CD4-positive, alpha-beta memory T cell (primary cell): ENCODE results near the gene HSF4. TPM values are rescaled to one million over a fixed set of nuclear protein-coding genes. Genes with fewer than 3 reads are reported as not detected.

Experiments
- CTCF ChIA-PET: fragments of 350-600 bp; sonication (Branson Sonifier 250); formaldehyde crosslinking; loops from one replicate; lab custom pipeline; 2021; ENCODE audit warnings: inconsistent platforms; ENCODE audit not compliant: partially characterized antibody; lab: Charles Lee
- POLR2A ChIA-PET: fragments of 350-600 bp; sonication (Branson Sonifier 250); formaldehyde crosslinking; loops from one replicate; lab custom pipeline; 2021; ENCODE audit not compliant: partially characterized antibody; lab: Charles Lee
- DNase-seq, 5 donors: peaks; one replicate each; pipeline versions ENCODE4 v3.0.0 to v3.0.0-alpha.2; 2020 to 2022; ENCODE audit warnings: mixed read lengths in 1 of 5
- H3K27ac ChIP-seq: one replicate; pipeline ENCODE4 v1.7.0; 2013; ENCODE audit warnings: low read depth, low read length
- H3K27me3 ChIP-seq: 2 replicates; pipeline ENCODE4 v1.7.0; 2013; ENCODE audit warnings: mild to moderate bottlenecking, low read length, moderate library complexity; ENCODE audit not compliant: insufficient read depth
- H3K36me3 ChIP-seq: 2 replicates; pipeline ENCODE4 v1.7.0; 2013; ENCODE audit warnings: mild to moderate bottlenecking, low read length, moderate library complexity; ENCODE audit not compliant: insufficient read depth
- H3K4me1 ChIP-seq: 2 replicates; pipeline ENCODE4 v1.7.0; 2013; ENCODE audit warnings: mild to moderate bottlenecking, low read length, moderate library complexity; ENCODE audit not compliant: insufficient read depth
- H3K4me3 ChIP-seq, 2 donors: one replicate each; pipeline ENCODE4 v1.7.0; 2013; ENCODE audit warnings: low read length in 2 of 2, mild to moderate bottlenecking in 1 of 2
- H3K9me3 ChIP-seq, 2 donors: one replicate each; pipeline ENCODE4 v1.7.0; 2013; ENCODE audit warnings: low read length in 2 of 2, control low read depth in 1 of 2; ENCODE audit not compliant: control insufficient read depth in 1 of 2
- H3K27ac Mint-ChIP-seq, 7 donors: one replicate each; pipeline ENCODE4 v1.8.0; 2020 to 2021; ENCODE audit warnings: mixed read lengths in 7 of 7, mild to moderate bottlenecking in 6 of 7, inconsistent platforms in 3 of 7, moderate library complexity in 3 of 7
- H3K27me3 Mint-ChIP-seq, 2 donors: one replicate each; pipeline ENCODE4 v1.8.0; 2020 to 2021; ENCODE audit warnings: mixed read lengths in 2 of 2
- H3K36me3 Mint-ChIP-seq, 2 donors: one replicate each; pipeline ENCODE4 v1.8.0; 2020 to 2021; ENCODE audit warnings: mixed read lengths in 2 of 2, inconsistent platforms in 1 of 2, mild to moderate bottlenecking in 1 of 2
- H3K4me1 Mint-ChIP-seq, 4 donors: one replicate each; pipeline ENCODE4 v1.8.0; 2020 to 2021; ENCODE audit warnings: mixed read lengths in 4 of 4, mild to moderate bottlenecking in 1 of 4
- H3K4me3 Mint-ChIP-seq, 8 donors: one replicate each; pipeline ENCODE4 v1.8.0; 2020 to 2021; ENCODE audit warnings: mixed read lengths in 8 of 8, mild to moderate bottlenecking in 7 of 8, moderate library complexity in 6 of 8, inconsistent platforms in 3 of 8
- H3K9me3 Mint-ChIP-seq, 8 donors: one replicate each; pipeline ENCODE4 v1.8.0; 2020 to 2021; ENCODE audit warnings: mixed read lengths in 8 of 8, mild to moderate bottlenecking in 5 of 8, inconsistent platforms in 3 of 8, moderate library complexity in 1 of 8
- intact Hi-C: fragments of 100-400 bp; cut with micrococcal nuclease; formaldehyde crosslinking; loops from one replicate; pipeline ENCODE4 v1.15.1; 2023
- polyA plus RNA-seq, 2 donors: library from polyadenylated mRNA; unstranded; fragments of 300-500 nt; fragmentation: Illumina TruSeq; gene quantifications; one replicate each; pipeline ENCODE4 v1.2.3, GENCODE V29; 2021
- total RNA-seq, 2 experiments: library from RNA; stranded (reverse); gene quantifications; one replicate each; pipeline ENCODE4 v1.2.3, GENCODE V29; 2021

HSF4 gene
- total and polyA plus RNA-seq, 4 experiments from 2014 or later: 0.37 to 98.7 (median 93.6) TPM; not detected in 1

DNA sequence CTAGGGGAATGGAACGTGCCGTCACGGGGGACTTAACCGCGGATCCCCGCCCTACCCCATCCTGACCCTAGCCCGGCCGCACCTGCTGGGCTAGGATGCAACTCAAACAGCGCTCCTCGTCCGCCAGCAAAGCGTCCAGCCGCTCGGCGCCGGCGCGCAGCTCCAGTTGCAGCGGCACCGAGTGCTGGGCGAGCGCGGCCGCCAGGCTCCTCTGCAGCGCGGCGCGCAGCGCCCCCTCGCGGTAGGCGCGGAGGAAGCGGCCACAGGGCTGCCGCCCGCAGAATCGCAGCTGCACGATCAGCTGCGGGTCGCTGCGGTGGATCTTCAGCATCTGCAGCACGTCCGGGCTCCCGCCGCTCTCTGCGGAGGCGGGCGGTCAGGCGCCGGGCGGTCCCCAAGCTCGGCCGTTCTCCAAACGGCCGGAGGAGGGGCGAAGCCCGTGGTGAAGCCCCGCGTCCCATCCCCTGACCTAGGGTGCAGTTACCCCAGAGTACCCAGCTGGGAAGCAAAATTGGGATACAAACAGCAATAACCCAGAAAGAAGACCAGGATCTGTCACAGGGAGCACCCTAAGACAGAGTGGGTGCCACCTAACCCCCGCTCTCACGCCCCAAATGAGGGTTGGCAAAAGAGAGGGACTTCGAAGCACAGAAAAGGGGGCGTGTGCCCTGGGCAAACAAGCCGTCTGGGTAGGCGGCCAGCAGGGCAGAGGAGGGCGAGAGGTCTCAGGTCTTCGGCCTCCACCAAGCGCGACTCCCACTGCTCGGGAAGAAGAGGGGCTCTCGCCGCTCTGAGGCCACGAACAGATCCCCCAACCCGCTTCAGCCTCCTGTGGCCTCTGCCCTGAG is 9.0 kb upstream of the HSF4 start:
- intact Hi-C loops: loop anchor here (1.0 kb wide), 3 partner anchors 30 to 178 kb away; no protein-coding TSS in a partner anchor
- Mint-ChIP-seq H3K9me3 (no peaks in the 10 kb centered on the region), H3K4me1 (peaks cover 47 to 83% (median 59%) of the 10 kb centered on the region in 4 donors), H3K4me3 (peak overlapping the region; percentile 61 to 96 (median 81)), H3K27me3 (no peaks in the 10 kb centered on the region), H3K36me3 (peaks cover 4 to 12% of the 10 kb centered on the region in 2 donors), H3K27ac (peak overlapping the region in 6 of 7 donors; percentile 69 to 100 (median 98))
- peak overlapping the region; percentile 97 for H3K27ac ChIP-seq
- no peaks in the 10 kb centered on the region for H3K27me3 ChIP-seq
- H3K4me1 ChIP-seq: peaks cover 63% of the 10 kb centered on the region
- ChIA-PET CTCF (interaction anchor here (0.7 to 13.4 kb wide), 41 partner anchors 8 to 326 kb away, joined by 3 to 187 read pairs (median 4); partner anchors contain the start of genes ATP6V0D1, HSF4, MATCAP1 and PHAF1), POLR2A (interaction anchor here (0.6 to 7.2 kb wide), 35 partner anchors 7 to 325 kb away, joined by 3 to 174 read pairs (median 4); partner anchors contain the start of genes ATP6V0D1, CBFB, CIAO2B and E2F4)
- peak overlapping the region in 1 of 2 donors; percentile 40 for H3K4me3 ChIP-seq
- DNase-seq: peak; percentile 67 to 83 (median 79)
- no peaks in the 10 kb centered on the region for H3K9me3 ChIP-seq
- H3K36me3 ChIP-seq: no peaks in the 10 kb centered on the region

DNA sequence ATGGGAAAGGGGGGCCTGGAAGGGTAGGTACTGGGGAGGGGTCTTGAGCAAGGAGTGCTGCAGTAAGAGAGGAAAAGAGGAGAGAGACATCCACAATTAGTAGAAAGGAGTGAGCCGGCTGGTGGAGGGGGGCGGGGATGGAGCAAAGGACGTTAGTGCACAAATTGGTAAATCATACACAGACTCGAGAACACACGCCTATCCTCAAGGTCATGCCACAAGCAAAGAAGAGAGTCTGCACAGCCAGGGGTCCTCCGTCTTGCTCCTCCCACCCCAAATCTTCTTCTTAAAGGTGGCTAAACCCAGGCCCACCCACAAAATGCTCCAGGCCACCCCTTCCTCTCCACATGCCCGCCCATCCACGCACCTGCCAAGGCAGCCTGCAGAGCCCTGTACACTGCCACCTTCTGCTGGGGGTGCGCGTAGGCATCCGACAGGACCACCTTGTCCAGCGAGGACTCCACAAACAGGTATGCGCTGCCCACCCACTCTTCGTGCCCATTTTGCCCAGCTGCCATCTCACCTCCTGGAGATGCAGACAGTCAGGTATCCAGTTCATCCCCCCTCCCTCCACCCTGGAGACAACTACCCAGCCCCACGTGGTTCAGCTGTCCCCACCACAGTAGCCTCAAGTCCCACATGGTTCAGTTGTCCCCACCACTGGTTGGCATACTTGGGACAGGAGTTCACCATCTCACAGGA is 8.3 kb upstream of the HSF4 start:
- peak overlapping the region; percentile 36 to 96 (median 81) for H3K4me3 Mint-ChIP-seq
- intact Hi-C loops: no loop called here
- H3K9me3 Mint-ChIP-seq: no peaks in the 10 kb centered on the region
- H3K36me3 Mint-ChIP-seq: peaks cover 4 to 18% of the 10 kb centered on the region in 2 donors
- Histone ChIP-seq H3K27me3 (no peaks in the 10 kb centered on the region), H3K27ac (peak overlapping the region; percentile 97), H3K4me3 (peak overlapping the region in 1 of 2 donors; percentile 40), H3K36me3 (no peaks in the 10 kb centered on the region), H3K4me1 (peaks cover 65% of the 10 kb centered on the region), H3K9me3 (no peaks in the 10 kb centered on the region)
- POLR2A ChIA-PET: interaction anchor here (1.2 to 13.1 kb wide), 15 partner anchors 7 to 325 kb away, joined by 3 to 320 read pairs (median 27); partner anchors contain the start of genes ATP6V0D1, CBFB, E2F4 and EXOC3L1
- CTCF ChIA-PET: interaction anchor here (1.0 to 13.4 kb wide), 14 partner anchors 11 to 203 kb away, joined by 3 to 187 read pairs (median 23); partner anchors contain the start of genes E2F4, MATCAP1 and NOL3
- peaks cover 2 to 3% of the 10 kb centered on the region in 2 donors for H3K27me3 Mint-ChIP-seq
- DNase-seq: no peak
- H3K27ac Mint-ChIP-seq: peak overlapping the region; percentile 94 to 100 (median 99)
- peaks cover 46 to 86% (median 59%) of the 10 kb centered on the region in 4 donors for H3K4me1 Mint-ChIP-seq

DNA sequence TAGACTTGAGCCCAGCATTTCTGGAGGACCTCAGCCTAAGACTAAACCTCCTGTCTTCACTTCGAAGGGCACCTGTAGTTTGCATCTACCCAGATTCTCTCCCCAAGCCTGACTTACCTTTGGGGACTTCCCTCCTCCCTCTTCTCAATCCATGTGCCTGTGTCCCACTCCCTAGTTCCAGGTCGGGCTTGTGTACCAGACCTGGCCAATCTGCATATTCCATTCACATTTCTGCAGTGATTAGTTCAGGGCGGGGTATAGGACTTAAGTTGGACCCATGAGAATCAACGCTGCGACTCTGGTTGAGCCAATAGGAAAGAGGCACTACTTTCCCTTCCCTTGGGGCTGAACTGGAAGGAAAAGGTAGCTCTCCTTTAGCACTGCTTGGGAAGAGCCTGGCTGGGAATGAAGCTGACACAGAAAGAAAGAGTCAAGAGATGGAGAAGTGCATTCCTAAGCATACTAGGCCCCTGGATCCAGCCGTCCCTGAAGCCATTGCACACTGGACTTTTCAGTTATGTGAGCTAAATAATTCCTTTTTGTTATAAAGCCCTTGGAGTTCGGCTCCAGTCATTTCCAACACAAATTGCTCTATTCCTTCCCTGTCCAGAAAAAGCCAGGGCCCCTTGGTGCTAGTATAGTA is 7.3 kb upstream of the HSF4 start:
- DNase-seq: no peak
- Mint-ChIP-seq H3K4me1 (peaks cover 45 to 84% (median 58%) of the 10 kb centered on the region in 4 donors), H3K27me3 (peaks cover 2 to 3% of the 10 kb centered on the region in 2 donors), H3K27ac (peak overlapping the region; percentile 94 to 100 (median 99)), H3K36me3 (peaks cover 4 to 18% of the 10 kb centered on the region in 2 donors), H3K9me3 (no peaks in the 10 kb centered on the region), H3K4me3 (peak overlapping the region; percentile 77 to 96 (median 94))
- intact Hi-C loops: no loop called here
- H3K4me1 ChIP-seq: peaks cover 69% of the 10 kb centered on the region
- ChIA-PET CTCF (interaction anchor here (0.7 to 13.4 kb wide), 16 partner anchors 12 to 204 kb away, joined by 3 to 187 read pairs (median 4); partner anchors contain the start of genes E2F4, MATCAP1 and NOL3), POLR2A (interaction anchor here (0.9 to 13.1 kb wide), 15 partner anchors 8 to 205 kb away, joined by 3 to 320 read pairs (median 8); partner anchors contain the start of genes CBFB, FHOD1, MATCAP1 and NOL3)
- no peaks in the 10 kb centered on the region for H3K9me3 ChIP-seq
- H3K27me3 ChIP-seq: no peaks in the 10 kb centered on the region
- H3K27ac ChIP-seq: peak overlapping the region; percentile 97
- peak overlapping the region in 1 of 2 donors; percentile 95 for H3K4me3 ChIP-seq
- no peaks in the 10 kb centered on the region for H3K36me3 ChIP-seq

DNA sequence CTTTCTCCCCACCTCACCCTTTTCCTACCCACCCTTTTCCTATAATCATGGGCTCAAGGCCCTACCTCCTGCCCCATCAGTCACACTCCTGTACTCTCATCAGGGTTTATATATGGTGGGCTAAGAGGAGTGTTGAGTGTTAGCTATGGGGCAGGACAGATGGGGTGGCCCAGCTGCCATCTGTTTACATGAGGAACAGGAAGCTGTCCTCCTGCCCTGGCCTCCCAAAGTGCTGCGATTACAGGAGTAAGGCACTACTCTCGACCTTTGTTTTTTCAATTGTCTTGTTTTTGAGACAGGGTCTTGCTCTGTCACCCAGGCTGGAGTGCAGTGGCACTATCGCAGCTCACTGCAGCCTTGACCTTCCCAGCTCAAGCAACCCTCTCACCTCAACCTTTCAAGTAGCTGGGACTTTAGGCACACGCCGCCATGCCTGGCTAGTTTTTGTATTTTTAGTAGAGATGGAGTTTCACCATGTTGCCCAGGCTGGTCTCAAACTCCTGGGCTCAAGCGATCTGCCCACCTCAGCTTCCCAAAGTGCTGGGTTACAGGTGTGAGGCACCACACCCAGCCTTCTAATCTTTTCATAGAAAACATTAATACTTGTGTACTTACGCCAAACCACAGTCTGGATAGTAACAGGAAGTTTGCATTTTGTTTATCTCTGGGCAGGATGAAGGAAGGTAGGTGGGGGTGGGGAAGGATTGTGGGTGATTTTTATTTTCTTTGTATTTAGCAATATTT is 6.5 kb upstream of the HSF4 start:
- POLR2A ChIA-PET: interaction anchor here (0.6 to 13.1 kb wide), 24 partner anchors 6 to 918 kb away, joined by 3 to 320 read pairs (median 8); partner anchors contain the start of genes B3GNT9, CBFB, CIAO2B and E2F4
- intact Hi-C loops: loop anchor here (2.0 kb wide), 1 partner anchor 49 kb away; the partner anchor contains the start of gene PHAF1
- Histone ChIP-seq H3K27ac (peak overlapping the region; percentile 97), H3K4me3 (peak overlapping the region; percentile 64 to 95), H3K9me3 (no peaks in the 10 kb centered on the region), H3K4me1 (peaks cover 74% of the 10 kb centered on the region), H3K36me3 (no peaks in the 10 kb centered on the region), H3K27me3 (peaks cover 7% of the 10 kb centered on the region)
- DNase-seq: peak in 4 of 5 donors; percentile 50 to 70 (median 64)
- Mint-ChIP-seq H3K27ac (peak overlapping the region; percentile 94 to 100 (median 99)), H3K4me1 (peaks cover 42 to 81% (median 56%) of the 10 kb centered on the region in 4 donors), H3K36me3 (peaks cover 4 to 18% of the 10 kb centered on the region in 2 donors), H3K4me3 (peak overlapping the region; percentile 92 to 96 (median 94)), H3K9me3 (no peaks in the 10 kb centered on the region), H3K27me3 (peaks cover 3% of the 10 kb centered on the region in 2 donors)
- CTCF ChIA-PET: interaction anchor here (0.7 to 13.4 kb wide), 16 partner anchors 11 to 205 kb away, joined by 3 to 187 read pairs (median 4); partner anchors contain the start of genes E2F4, MATCAP1 and NOL3

DNA sequence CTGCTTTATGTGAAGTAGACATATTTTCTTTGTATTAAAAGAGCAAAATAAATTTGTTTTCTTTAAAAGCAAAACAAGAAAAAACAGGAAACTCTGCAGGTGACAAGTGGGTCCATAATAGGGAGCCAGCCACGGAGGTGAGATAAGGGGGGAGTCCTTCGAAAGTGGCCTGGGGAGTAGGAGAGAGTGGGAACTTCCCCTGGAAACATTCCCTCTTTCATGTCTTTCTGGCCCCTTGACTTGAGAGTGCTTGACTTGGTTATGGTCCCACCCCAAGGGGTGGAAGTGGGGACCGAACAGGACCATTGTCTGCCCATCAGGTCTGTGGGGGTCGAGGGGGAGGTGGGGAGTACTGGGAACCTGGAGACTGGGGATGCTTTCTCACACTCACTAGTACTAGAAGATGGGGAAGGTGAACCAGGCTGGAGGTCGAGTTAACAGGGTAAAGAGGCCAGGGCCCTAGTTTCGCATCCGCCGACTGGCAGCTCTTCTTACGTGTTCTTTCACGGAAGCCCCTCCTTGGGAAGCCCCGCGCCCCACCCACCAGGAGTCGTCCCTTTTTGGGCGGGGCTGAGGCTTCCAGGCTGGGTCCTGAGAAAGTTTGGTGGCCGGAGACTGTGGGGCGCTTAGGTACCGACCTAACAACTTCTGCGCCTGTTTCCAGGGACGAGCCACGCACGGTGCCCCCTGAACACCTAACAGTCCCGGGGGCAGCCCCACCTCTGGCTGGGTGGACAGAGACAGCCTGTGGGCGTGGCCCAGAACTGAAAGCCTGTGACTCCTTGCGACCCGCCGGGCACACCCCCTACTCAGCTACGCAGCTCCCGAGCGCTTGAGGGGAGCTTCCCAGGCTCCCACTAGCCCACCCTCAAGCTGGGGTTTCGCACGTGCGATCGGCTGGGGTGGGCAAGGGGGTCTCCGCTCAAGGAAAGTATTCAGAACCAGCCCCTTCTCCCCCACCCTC is 5.6 kb upstream of the HSF4 start:
- no peaks in the 10 kb centered on the region for H3K9me3 Mint-ChIP-seq
- H3K36me3 ChIP-seq: no peaks in the 10 kb centered on the region
- H3K4me3 ChIP-seq: peak overlapping the region; percentile 64 to 95
- H3K36me3 Mint-ChIP-seq: peaks cover 4 to 18% of the 10 kb centered on the region in 2 donors
- peak overlapping the region; percentile 92 to 96 (median 94) for H3K4me3 Mint-ChIP-seq
- H3K4me1 Mint-ChIP-seq: peaks cover 36 to 73% (median 52%) of the 10 kb centered on the region in 4 donors
- no peaks in the 10 kb centered on the region for H3K9me3 ChIP-seq
- DNase-seq: peak; percentile 86 to 91 (median 88)
- H3K4me1 ChIP-seq: peaks cover 79% of the 10 kb centered on the region
- ChIA-PET CTCF (interaction anchor here (0.9 to 13.4 kb wide), 10 partner anchors 8 to 188 kb away, joined by 3 to 187 read pairs (median 10); partner anchors contain the start of genes B3GNT9, MATCAP1, NOL3 and TMEM208), POLR2A (interaction anchor here (0.6 to 13.1 kb wide), 25 partner anchors 6 to 555 kb away, joined by 3 to 320 read pairs (median 7); partner anchors contain the start of genes ATP6V0D1, B3GNT9, CBFB and CIAO2B)
- peak overlapping the region; percentile 97 for H3K27ac ChIP-seq
- peak overlapping the region; percentile 94 to 100 (median 99) for H3K27ac Mint-ChIP-seq
- peaks cover 3% of the 10 kb centered on the region in 2 donors for H3K27me3 Mint-ChIP-seq
- H3K27me3 ChIP-seq: peaks cover 7% of the 10 kb centered on the region
- intact Hi-C loops: loop anchor here (1.0 to 2.0 kb wide), 6 partner anchors 9 to 130 kb away; partner anchors contain the start of genes B3GNT9, CBFB, MATCAP1 and PHAF1
